GM21576 (cell line): ENCODE measurements around the gene VEPH1.

Source experiments
- ATAC-seq: cut with Tn5 transposase; IDR thresholded peaks from one replicate; pipeline ENCODE4 v1.9.1; 2021; ENCODE audit warnings: mild to moderate bottlenecking, moderate library complexity; ENCODE audit not compliant: unreplicated experiment

Gene VEPH1

GRCh38 chr3:157313186-157313585 lies 190.0 kb downstream of the VEPH1 start:
- no peak for ATAC-seq

DNA sequence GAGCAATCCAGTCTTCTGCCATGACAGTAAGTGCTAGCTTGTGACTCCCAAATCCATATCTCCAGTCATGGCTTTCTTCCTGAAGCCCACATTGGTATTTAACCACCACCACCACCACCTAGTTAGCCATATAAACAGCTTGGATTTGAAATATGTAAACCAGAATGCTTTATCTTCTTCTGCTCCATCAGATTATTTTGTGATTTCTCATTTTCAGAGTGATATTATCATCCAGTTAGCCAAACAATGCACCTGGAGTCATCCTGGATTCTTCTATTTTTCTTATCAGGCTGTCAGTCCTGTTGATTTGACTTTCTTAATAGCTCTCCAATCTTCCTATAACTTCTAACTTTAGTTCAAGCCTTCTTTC lies 190.9 kb downstream of the VEPH1 start:
- ATAC-seq: no peak

DNA sequence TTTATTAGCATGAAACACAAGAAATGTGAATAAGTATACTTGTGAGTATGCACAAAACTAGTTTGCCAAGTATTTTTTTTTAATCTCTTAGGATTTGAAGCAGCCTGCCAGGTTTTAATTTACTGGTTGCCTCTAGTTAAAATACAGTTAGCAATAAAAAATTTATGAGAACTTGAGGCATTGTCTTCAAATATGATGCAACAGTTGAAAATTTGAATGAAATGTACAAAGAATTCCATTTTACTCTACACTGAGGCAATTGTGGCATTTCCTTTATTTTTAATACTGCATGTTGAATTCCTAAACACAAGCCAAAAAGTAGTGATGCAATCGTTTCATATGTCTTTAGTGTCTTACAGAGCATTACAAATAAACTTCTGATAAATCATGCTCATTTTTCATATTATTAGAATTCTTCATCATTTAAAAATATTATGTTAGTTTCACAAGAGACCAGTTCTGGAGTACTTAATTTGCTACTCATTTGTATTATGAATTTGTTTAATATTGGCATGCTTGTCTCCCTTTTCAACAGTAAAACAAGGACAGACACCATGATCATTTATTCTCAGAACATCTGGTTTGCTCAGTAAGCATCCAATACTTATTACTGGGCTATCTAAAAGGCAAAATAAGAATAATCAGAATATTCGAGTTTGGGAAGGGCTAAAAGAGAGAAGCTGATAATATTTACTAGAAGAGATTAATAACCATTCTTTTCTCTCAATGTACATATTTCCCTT lies 191.4 kb downstream of the VEPH1 start:
- no peak for ATAC-seq

DNA sequence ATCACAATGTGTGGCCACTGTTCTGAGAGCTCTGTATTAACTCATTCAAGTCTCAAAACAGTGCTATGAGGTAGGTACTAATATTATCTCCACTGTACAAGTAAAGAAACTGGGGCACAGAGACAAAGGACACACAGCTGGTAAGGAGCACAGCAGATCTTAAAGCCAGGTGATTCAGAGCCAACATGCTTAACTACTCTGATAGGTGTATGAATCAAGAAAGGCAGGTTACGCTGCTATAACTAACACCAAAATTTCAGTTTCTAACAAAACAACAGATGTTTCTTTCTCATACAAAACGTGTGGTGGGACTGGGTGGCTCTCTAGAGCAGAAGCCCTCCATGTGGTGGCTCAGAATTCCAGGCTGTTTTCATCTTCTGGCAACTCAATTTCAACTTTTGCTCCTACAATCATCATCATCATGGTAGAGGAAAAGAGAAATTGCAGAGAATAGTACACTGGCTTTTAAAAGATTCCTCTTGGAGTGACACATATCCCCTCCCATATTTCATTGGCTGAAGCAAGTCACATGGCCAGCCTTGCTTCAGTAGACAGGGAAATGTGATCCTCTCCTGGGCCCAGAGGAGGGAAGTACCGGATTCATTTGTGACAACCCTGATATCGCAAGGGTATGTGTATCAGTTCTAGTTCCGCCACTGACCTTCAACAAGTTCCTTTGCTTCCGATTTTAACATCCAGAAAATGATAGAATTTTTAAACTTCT lies 192.7 kb downstream of the VEPH1 start:
- no peak for ATAC-seq

DNA sequence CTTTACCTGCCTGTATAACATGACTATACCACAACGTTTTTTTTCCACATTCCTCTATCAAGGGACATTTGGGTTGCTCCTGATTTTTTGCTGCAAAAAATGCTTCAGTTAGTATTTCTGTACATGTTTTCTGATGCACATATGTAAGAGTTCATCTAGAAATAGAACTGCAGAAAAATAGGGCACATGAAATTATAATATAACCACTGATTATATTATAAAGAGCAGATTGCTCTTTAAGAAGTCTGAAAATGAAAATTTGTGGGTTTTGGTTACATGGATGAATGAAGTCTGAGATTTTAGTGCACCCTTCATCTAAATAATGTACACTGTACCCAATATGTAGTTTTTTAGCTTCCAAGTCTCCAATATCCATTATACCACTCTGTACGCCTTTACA lies 196.7 kb downstream of the VEPH1 start:
- no peak for ATAC-seq

DNA sequence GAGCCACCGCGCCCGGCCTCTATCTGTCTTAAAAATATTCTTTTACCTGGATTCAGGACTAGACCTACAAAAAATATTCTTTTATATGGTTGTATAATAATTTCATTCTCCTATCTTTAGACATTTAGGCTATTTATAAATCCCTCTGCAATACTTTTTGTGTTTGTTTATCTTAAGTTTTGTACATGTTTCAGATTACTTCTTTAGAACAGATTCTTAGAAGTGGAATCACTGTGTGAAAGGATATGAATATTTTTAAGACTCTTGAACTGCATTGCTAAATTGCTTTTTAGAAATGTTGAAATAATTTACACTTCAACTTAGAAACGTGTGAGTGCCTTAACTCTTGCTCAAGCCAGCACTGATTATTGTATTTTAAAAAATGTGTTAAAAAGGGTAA lies 197.8 kb downstream of the VEPH1 start:
- no peak for ATAC-seq

DNA sequence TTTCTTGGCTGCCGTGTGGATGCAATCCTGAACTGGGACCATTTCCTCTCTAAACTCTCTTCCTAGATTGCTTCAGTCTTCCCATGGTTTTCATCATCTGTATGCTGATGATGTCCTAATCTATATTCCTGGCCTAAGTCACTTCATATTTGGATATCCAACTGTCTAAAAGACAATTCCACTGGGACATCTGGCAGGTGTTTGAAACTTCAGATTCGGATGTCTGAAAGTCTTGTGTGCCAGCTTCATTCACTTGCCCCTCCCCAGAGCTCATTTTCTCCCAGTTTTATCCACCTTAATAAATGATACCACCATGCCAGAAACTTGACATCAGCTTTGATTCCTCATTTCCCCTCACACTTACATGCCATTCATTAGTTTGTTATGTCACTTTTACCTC lies 201.5 kb downstream of the VEPH1 start:
- no peak for ATAC-seq

DNA sequence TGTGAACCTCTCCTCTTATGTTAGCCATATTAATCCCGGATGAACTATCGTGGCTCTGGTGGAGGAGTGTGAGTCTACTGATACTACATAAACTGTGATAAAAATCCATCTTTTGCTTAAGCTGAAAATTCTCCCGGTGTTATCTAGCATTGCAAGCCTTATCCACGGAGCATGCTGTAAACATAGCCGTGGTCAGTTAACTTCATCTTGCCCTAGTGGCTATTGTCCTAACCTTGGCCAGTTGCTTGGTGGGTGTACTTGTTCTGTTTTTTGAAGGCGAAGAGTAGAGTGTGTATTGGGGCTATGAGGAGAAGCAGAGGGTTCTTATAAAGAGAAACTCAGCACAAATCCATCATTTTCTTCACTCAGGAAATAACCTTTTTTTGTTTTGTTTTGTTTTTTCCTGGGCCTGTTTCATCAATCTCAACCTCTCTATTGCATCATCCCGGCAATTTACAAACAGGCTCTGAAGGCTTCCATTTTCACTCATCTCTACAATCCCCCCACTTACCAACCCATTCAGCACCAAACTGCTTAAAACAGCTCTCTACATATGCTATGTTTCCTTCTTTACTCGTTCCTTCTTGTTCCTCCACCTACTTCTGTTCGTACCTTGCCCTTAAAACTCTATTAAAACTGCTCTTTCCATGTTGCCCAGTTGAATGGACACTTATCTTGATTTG lies 202.1 kb downstream of the VEPH1 start:
- ATAC-seq: no peak

- ATAC-seq: no peak
Measured at GRCh38 chr3:157300094-157300493, 203.1 kb downstream of the VEPH1 start.

DNA sequence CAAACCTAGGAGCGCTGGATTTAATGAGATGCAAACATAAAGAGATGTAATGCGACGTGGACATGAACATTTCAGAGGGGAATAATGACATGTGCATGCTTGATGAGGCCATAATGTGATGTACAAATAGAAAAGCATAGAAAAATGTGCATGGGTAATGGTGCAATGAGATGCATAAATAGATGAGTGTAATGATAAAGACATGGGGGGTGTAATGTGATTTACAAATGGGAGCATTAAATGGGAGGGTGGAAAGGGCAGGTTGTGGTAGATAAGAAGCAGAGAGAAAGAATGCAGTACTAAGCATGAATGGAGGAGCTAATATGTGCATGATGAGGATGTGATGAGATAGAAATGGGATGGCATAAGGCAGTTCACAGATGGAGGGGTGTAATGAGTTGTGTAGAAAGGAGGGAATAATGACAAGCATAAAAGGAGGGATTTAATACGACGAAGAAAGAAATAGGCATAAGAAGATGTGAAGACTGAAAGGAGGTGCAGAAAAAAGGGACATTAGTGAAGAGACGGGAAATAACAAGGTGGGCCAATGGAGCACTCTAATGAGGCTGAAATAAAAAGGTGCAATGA lies 205.8 kb downstream of the VEPH1 start:
- ATAC-seq: no peak

DNA sequence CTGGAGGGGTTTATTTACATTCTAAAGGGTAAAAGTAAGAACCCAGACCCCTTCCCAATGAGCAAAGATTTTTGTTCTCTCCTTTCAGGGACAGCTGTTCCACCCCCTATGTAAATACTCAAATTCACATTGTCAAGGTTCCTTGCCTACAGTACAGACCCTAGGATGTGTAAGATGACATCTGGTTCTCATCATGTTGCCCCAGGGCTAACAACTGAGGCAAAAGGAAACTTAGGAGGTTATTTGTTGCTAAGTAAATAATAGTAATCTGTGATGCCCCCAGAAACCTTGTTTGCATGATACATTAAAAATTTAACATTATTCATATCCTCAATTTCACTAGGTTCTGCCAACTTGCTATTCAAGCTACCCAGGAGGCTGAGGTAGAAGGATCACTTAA lies 208.3 kb downstream of the VEPH1 start:
- ATAC-seq: no peak

GRCh38 chr3:157294491-157294890 lies 208.7 kb downstream of the VEPH1 start:
- ATAC-seq: no peak

DNA sequence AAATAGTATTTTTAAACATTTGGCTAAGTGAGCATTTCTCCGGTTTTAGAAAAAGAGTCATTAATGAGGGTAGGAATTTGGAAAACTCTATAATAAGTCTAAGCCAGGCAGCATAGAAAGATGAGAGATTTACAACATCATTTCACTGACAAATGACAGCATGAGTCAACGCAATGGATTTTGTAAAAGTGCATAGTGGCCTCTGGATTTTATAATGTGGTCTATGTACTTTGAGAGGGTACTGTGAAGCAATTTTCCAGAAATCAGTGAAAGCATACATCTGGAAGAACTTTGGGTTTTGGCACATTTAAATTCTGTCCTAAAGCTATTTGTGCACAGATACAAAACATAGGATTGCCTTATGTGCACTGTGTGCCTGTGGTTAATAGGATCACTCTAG lies 212.4 kb downstream of the VEPH1 start:
- ATAC-seq: no peak

- no peak for ATAC-seq
Measured at GRCh38 chr3:157285966-157286365, 217.2 kb downstream of the VEPH1 start.

DNA sequence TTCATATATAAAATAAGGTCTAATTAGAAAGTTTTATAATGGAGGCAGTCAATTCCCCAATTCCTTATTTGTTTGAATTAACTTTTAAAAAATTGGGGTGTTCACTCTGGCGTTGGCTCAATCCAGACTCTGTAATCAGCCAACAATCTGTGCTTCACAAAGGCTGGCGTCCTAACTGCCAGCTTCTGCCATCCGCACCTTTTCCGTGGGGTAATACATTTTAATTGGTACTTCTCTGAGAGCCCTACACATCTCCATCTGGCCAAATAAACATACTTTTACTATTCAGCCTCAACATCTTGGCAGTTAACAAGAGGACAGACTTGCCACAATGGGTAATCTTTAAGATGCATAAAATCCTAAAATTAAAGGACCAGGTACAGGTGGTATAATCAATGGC lies 218.1 kb downstream of the VEPH1 start:
- ATAC-seq: no peak

GRCh38 chr3:157284688-157285087 lies 218.5 kb downstream of the VEPH1 start:
- ATAC-seq: no peak

DNA sequence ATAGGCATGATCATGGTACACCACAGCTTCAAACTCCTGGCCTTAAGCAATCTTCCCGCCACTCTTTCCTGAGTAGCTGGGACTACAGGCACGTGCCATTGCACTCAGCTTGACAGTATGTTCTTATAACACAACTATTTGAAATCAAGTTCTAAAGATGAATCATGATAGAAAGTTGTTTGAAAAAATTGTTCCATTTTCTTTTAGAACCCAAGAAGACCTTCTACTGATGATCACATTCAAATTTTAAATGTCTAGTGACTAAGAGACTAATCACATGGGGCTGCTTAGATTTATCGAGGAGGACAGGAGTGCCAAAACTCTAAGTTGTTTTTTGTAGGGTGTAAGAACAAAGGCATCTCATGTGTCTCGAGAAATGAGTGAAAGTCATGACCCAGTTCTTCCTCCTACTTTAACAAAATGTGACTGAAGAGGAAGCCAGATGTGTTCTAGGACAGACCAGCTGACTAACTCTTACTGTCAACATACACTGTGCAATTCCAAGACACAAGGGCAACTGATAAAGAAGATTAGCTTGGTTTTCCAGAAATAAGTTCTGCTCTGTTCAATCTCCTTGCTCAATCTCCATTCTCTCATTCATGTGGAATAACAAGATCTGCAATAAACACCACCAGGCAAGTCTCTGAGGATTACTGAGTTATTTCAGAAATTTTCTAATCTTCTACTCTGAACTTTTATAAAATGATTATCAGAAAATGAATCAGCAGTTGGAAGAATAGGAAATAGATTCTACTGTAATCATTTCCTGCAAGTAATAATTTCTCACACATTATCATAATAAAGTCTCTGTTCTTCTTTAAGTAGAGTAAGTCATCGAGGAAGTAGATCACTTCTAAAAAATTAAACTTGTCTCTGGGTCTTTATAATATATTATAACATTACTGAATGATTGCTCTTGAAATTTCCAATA lies 220.7 kb downstream of the VEPH1 start:
- no peak for ATAC-seq

- ATAC-seq: no peak
Measured at GRCh38 chr3:157280786-157281185, 222.4 kb downstream of the VEPH1 start.

- no peak for ATAC-seq
Measured at GRCh38 chr3:157280354-157280753, 222.9 kb downstream of the VEPH1 start.

DNA sequence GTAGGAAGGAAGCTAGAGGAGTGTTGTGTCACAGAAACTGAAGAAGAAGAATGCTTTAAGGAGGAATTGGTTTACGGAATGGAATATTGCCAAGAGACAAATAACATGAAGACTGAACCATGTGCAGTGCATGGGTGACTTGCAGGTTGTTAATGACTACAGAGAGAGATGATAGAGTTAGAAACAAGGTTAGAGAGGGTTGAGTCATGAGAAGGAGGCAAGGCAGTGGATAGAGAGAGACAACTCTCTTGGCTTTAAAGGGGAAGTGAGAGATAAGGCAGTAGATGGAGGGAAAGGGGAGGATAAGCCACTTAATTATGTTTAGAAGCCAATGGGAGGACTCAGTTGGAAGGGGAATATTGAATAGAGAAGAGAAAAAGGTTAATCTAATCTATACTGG lies 224.0 kb downstream of the VEPH1 start:
- no peak for ATAC-seq

DNA sequence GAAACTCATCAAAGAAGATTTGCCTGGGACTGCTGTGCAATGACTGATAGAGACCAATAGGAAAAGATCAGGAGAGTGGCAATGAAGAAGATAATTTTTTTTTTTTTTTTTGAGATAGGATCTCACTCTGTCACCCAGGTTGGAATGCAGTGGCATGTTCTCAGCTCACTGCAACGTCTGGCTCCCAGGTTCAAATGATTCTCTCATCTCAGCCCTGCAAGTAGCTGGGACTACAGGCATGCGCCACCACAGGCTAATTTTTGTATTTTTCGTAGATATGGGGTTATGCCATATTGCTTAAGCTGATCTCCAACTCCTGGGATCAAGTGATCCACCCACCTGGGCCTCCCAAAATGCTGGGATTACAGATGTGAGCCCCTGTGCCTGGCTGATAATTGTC lies 226.4 kb downstream of the VEPH1 start:
- ATAC-seq: no peak
